ENCODE measurements around the gene BAK1. TPM values are rescaled to one million over a fixed set of nuclear protein-coding genes. Genes with fewer than 3 reads are reported as not detected.
"Not testable (repeated sequence)": the region's sequence is repeated elsewhere in the genome, so short reads cannot be mapped to it uniquely, and the experiment has no call there.

BAK1 gene
- total RNA-seq, 1 donor = 13.8 TPM

DNA sequence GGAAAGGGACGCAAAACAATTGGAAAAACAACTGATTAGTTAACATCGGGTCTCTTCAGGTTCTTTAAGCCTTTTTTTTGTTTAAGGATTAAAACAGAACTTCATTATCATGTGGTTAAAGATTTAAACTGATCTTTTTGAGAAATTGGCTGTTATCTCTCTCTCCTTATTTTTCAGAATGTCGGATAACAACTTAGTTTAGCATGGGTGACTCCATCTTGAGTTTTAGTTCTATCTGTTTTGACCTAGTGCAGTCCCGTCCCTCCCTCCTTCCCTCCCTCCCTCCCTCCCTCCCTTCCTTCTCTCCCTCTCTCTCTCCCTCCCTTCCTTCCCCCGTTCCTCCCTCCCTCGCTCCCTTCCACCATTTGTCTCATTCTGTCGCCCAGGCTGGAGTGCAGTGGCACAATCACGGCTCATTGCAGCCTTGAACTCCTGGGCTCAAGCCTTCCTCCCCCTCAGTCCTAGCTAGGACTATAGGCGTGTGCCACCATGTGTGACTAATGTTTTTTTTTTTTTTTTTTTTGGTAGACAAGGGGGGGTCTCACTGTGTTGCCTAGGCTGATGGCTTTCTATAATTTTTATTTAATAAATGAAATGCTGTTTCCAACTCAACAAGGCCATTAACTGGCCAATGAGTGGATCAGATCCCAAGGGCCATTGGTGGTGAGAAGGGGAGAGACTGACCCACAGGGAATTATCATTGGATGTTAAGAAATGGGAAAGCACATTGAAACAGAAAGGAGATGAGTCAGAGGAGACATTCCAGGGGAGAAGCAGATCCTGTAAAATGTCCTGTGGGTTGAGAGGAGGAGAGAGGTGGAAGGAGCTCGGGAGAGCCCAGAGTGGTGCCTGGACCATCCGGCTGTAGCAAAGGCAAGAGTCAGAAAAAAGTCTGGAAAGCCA lies 13.6 kb downstream of the BAK1 start:
- TF ChIP-seq CTCF (IDR thresholded peaks at IDR 0.05; ENCODE audit: extremely low read depth, low read depth, low read length) = no peak
- no peaks in the 10 kb centered on the region for H4K20me1 ChIP-seq (ENCODE audit: insufficient read depth, low read length)
- H3K27ac ChIP-seq (ENCODE audit: low read depth, low read length) = no peak overlapping the region
- peaks cover 11% of the 10 kb centered on the region for H3K4me1 ChIP-seq (ENCODE audit: insufficient read depth, low read length)
- H3K36me3 ChIP-seq (ENCODE audit: insufficient read depth, low read length) = peaks cover 2% of the 10 kb centered on the region
- no peak overlapping the region for H3K4me2 ChIP-seq (ENCODE audit: insufficient read depth, low read length)
- no peaks in the 10 kb centered on the region for H3K79me2 ChIP-seq (ENCODE audit: insufficient read depth, low read length)
- H3K27me3 ChIP-seq (ENCODE audit: insufficient read depth, low read length) = no peaks in the 10 kb centered on the region
- no peaks in the 10 kb centered on the region for H3K9me3 ChIP-seq (ENCODE audit: low read depth, low read length)
- no peak overlapping the region for H2AFZ ChIP-seq (ENCODE audit: low read length)
- DNase-seq (ENCODE audit: insufficient read length, low spot score, missing footprints) = peak; percentile 94
- no peak overlapping the region for H3K4me3 ChIP-seq (ENCODE audit: insufficient read depth, low read length)

DNA sequence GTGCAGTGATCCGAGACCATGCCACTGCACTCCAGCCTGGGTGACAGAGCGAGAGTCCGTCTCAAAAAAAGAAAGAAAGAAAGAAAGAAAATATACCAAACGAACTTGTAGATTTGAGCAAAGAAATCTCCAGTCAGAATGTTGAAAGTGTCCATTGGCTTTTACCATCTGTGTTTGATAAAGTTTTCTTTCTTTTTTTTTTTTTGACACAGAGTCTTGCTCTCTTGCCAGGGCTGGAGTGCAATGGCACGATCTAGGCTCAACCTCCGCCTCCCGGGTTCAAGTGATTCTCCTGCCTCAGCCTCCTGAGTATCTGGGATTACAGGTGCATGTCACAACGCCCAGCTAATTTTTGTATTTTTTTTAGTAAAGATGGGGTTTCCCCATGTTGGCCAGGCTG lies 21.3 kb downstream of the BAK1 start:
- no peaks in the 10 kb centered on the region for H3K27me3 ChIP-seq (ENCODE audit: insufficient read depth, low read length)
- no peak overlapping the region for H3K4me2 ChIP-seq (ENCODE audit: insufficient read depth, low read length)
- no peak for DNase-seq (ENCODE audit: insufficient read length, low spot score, missing footprints)
- H2AFZ ChIP-seq (ENCODE audit: low read length) = no peak overlapping the region
- H3K27ac ChIP-seq (ENCODE audit: low read depth, low read length) = no peak overlapping the region
- H4K20me1 ChIP-seq (ENCODE audit: insufficient read depth, low read length) = no peaks in the 10 kb centered on the region
- no peaks in the 10 kb centered on the region for H3K79me2 ChIP-seq (ENCODE audit: insufficient read depth, low read length)
- H3K4me3 ChIP-seq (ENCODE audit: insufficient read depth, low read length) = no peak overlapping the region
- H3K36me3 ChIP-seq (ENCODE audit: insufficient read depth, low read length) = no peaks in the 10 kb centered on the region
- H3K9me3 ChIP-seq (ENCODE audit: low read depth, low read length) = no peaks in the 10 kb centered on the region
- H3K4me1 ChIP-seq (ENCODE audit: insufficient read depth, low read length) = no peaks in the 10 kb centered on the region
- no peak for TF ChIP-seq CTCF (IDR thresholded peaks at IDR 0.05; ENCODE audit: extremely low read depth, low read depth, low read length)

- H3K4me3 ChIP-seq (ENCODE audit: insufficient read depth, low read length) = no peak overlapping the region
- H3K79me2 ChIP-seq (ENCODE audit: insufficient read depth, low read length) = no peaks in the 10 kb centered on the region
- no peaks in the 10 kb centered on the region for H3K36me3 ChIP-seq (ENCODE audit: insufficient read depth, low read length)
- no peak for TF ChIP-seq CTCF (IDR thresholded peaks at IDR 0.05; ENCODE audit: extremely low read depth, low read depth, low read length)
- no peak overlapping the region for H3K4me2 ChIP-seq (ENCODE audit: insufficient read depth, low read length)
- no peak overlapping the region for H2AFZ ChIP-seq (ENCODE audit: low read length)
- no peaks in the 10 kb centered on the region for H3K9me3 ChIP-seq (ENCODE audit: low read depth, low read length)
- H3K27me3 ChIP-seq (ENCODE audit: insufficient read depth, low read length) = no peaks in the 10 kb centered on the region
- H3K4me1 ChIP-seq (ENCODE audit: insufficient read depth, low read length) = no peaks in the 10 kb centered on the region
- no peaks in the 10 kb centered on the region for H4K20me1 ChIP-seq (ENCODE audit: insufficient read depth, low read length)
- no peak for DNase-seq (ENCODE audit: insufficient read length, low spot score, missing footprints)
- H3K27ac ChIP-seq (ENCODE audit: low read depth, low read length) = no peak overlapping the region
Measured at GRCh38 chr6:33557376-33557775, 22.7 kb downstream of the BAK1 start.

GRCh38 chr6:33552883-33553282 lies 27.2 kb downstream of the BAK1 start:
- not testable (repeated sequence) for H3K27me3 ChIP-seq (ENCODE audit: insufficient read depth, low read length); H3K36me3 ChIP-seq (ENCODE audit: insufficient read depth, low read length); H3K4me1 ChIP-seq (ENCODE audit: insufficient read depth, low read length); H3K79me2 ChIP-seq (ENCODE audit: insufficient read depth, low read length); H3K4me2 ChIP-seq (ENCODE audit: insufficient read depth, low read length); H3K4me3 ChIP-seq (ENCODE audit: insufficient read depth, low read length); H2AFZ ChIP-seq (ENCODE audit: low read length); DNase-seq (ENCODE audit: insufficient read length, low spot score, missing footprints); H3K9me3 ChIP-seq (ENCODE audit: low read depth, low read length); H3K27ac ChIP-seq (ENCODE audit: low read depth, low read length); H4K20me1 ChIP-seq (ENCODE audit: insufficient read depth, low read length)

Measured in osteoblast (primary cell).